Measurements from ENCODE around the gene TMEM40. TPM values are rescaled to one million over a fixed set of nuclear protein-coding genes. Genes with fewer than 3 reads are reported as not detected.
A peak's percentile ranks its signal among the peaks of the same experiment; 100 is the strongest.
"Not testable (repeated sequence)": the region's sequence is repeated elsewhere in the genome, so short reads cannot be mapped to it uniquely, and the experiment has no call there.

The TMEM40 gene
- total RNA-seq, 1 donor from 2014 or later = 5.6 TPM

- DNase-seq (peak; percentile 55), ATAC-seq (ENCODE audit: poor library complexity) (peak; percentile 95)
- intact Hi-C loops (cut with DNase I) = no loop called here
These were observed 29.9 kb downstream of the TMEM40 start for GRCh38 chr3:12729051-12729651.

- intact Hi-C loops (cut with DNase I) = no loop called here
- ATAC-seq (ENCODE audit: poor library complexity) = no peak
- DNase-seq = no peak
These were observed 31.1 kb downstream of the TMEM40 start for GRCh38 chr3:12727937-12728336.

- no peak for ATAC-seq (ENCODE audit: poor library complexity)
- intact Hi-C loops (cut with DNase I) = no loop called here
- DNase-seq = no peak
These were observed 31.6 kb downstream of the TMEM40 start for GRCh38 chr3:12727481-12727880.

- no peak for DNase-seq
- intact Hi-C loops (cut with DNase I) = no loop called here
- no peak for ATAC-seq (ENCODE audit: poor library complexity)
These were observed 33.6 kb downstream of the TMEM40 start for GRCh38 chr3:12725436-12725835.

GRCh38 chr3:12724794-12725193 lies 34.3 kb downstream of the TMEM40 start:
- ATAC-seq (ENCODE audit: poor library complexity) (no peak), DNase-seq (no peak)
- intact Hi-C loops (cut with DNase I) = no loop called here

GRCh38 chr3:12723362-12723761 lies 35.7 kb downstream of the TMEM40 start:
- intact Hi-C loops (cut with DNase I); DNase-seq; ATAC-seq (ENCODE audit: poor library complexity): not testable (repeated sequence)

GRCh38 chr3:12722226-12722625 lies 36.8 kb downstream of the TMEM40 start:
- ATAC-seq (ENCODE audit: poor library complexity) = no peak
- no peak for DNase-seq
- intact Hi-C loops (cut with DNase I) = no loop called here

GRCh38 chr3:12719984-12720898 lies 38.8 kb downstream of the TMEM40 start:
- ATAC-seq (ENCODE audit: poor library complexity) = peak; percentile 97
- DNase-seq = peak; percentile 75
- intact Hi-C loops (cut with DNase I) = no loop called here

GRCh38 chr3:12719541-12719940 lies 39.5 kb downstream of the TMEM40 start:
- ATAC-seq (ENCODE audit: poor library complexity) = peak; percentile 37
- intact Hi-C loops (cut with DNase I) = no loop called here
- DNase-seq = no peak

- intact Hi-C loops (cut with DNase I) = no loop called here
- ATAC-seq (ENCODE audit: poor library complexity) (no peak), DNase-seq (no peak)
These were observed 42.4 kb downstream of the TMEM40 start for GRCh38 chr3:12716605-12717151.

- no peak for ATAC-seq (ENCODE audit: poor library complexity)
- intact Hi-C loops (cut with DNase I) = no loop called here
- DNase-seq = no peak
These were observed 44.8 kb downstream of the TMEM40 start for GRCh38 chr3:12714278-12714677.

- no peak for ATAC-seq (ENCODE audit: poor library complexity)
- intact Hi-C loops (cut with DNase I) = no loop called here
- DNase-seq = no peak
These were observed 49.0 kb downstream of the TMEM40 start for GRCh38 chr3:12710062-12710461.

GRCh38 chr3:12709334-12709733 lies 49.7 kb downstream of the TMEM40 start:
- ATAC-seq (ENCODE audit: poor library complexity) (no peak), DNase-seq (no peak)
- intact Hi-C loops (cut with DNase I) = no loop called here

- DNase-seq (peak; percentile 54), ATAC-seq (ENCODE audit: poor library complexity) (peak; percentile 36)
- intact Hi-C loops (cut with DNase I) = no loop called here
These were observed 50.4 kb downstream of the TMEM40 start for GRCh38 chr3:12708584-12709192.

- no peak for DNase-seq
- intact Hi-C loops (cut with DNase I) = no loop called here
- no peak for ATAC-seq (ENCODE audit: poor library complexity)
These were observed 51.6 kb downstream of the TMEM40 start for GRCh38 chr3:12707449-12707848.

GRCh38 chr3:12706504-12707253 lies 52.4 kb downstream of the TMEM40 start:
- DNase-seq (peak; percentile 54), ATAC-seq (ENCODE audit: poor library complexity) (peak; percentile 93)
- intact Hi-C loops (cut with DNase I) = no loop called here

GRCh38 chr3:12705981-12706380 lies 53.1 kb downstream of the TMEM40 start:
- ATAC-seq (ENCODE audit: poor library complexity) (no peak), DNase-seq (no peak)
- intact Hi-C loops (cut with DNase I) = no loop called here

GRCh38 chr3:12705374-12705926 lies 53.6 kb downstream of the TMEM40 start:
- intact Hi-C loops (cut with DNase I) = no loop called here
- DNase-seq (no peak), ATAC-seq (ENCODE audit: poor library complexity) (peak; percentile 42)

Measured in Right ventricle myocardium superior (tissue), 1 donor.